ENCODE data around the gene SP3.

SP3 gene

GRCh38 chr2:173884025-173884802, 81.0 kb downstream of the SP3 start:
- no peak for DNase-seq

GRCh38 chr2:173881886-173882285, 83.3 kb downstream of the SP3 start:
- DNase-seq: no peak

- DNase-seq: peak; percentile 90
Measured at GRCh38 chr2:173881461-173881860, 83.7 kb downstream of the SP3 start.

- no peak for DNase-seq
Measured at GRCh38 chr2:173880561-173880960, 84.6 kb downstream of the SP3 start.

- DNase-seq: no peak
Measured at GRCh38 chr2:173876833-173877413, 88.2 kb downstream of the SP3 start.

GRCh38 chr2:173874894-173875237, 90.3 kb downstream of the SP3 start:
- no peak for DNase-seq

GRCh38 chr2:173874003-173874893, 90.9 kb downstream of the SP3 start:
- no peak for DNase-seq

GRCh38 chr2:173872714-173873113, 92.5 kb downstream of the SP3 start:
- no peak for DNase-seq

GRCh38 chr2:173869244-173870229, 95.6 kb downstream of the SP3 start:
- DNase-seq: no peak

- no peak for DNase-seq
Measured at GRCh38 chr2:173868406-173868805, 96.8 kb downstream of the SP3 start.

- peak; percentile 82 for DNase-seq
Measured at GRCh38 chr2:173866874-173867618, 98.1 kb downstream of the SP3 start.

GRCh38 chr2:173865971-173866873, 99.0 kb downstream of the SP3 start:
- no peak for DNase-seq

GRCh38 chr2:173862612-173863217, 102.5 kb downstream of the SP3 start:
- peak; percentile 34 for DNase-seq

- no peak for DNase-seq
Measured at GRCh38 chr2:173860566-173860965, 104.6 kb downstream of the SP3 start.

- DNase-seq: no peak
Measured at GRCh38 chr2:173860082-173860481, 105.1 kb downstream of the SP3 start.

- DNase-seq: peak; percentile 52
Measured at GRCh38 chr2:173858291-173858731, 106.9 kb downstream of the SP3 start.

Measured in NCI-H446 treated with DMSO at 0.1 percent for 48 hours (cell line).